Tibial nerve (tissue), 4 donors: ENCODE results near the gene LARP1. TPM values are rescaled to one million over a fixed set of nuclear protein-coding genes. Genes with fewer than 3 reads are reported as not detected.

Experiments used
- DNase-seq, 2 donors: peaks; one replicate each; pipeline ENCODE4 v3.0.0-alpha.2; 2019; ENCODE audit warnings: low spot score in 2 of 2
- H3K27ac ChIP-seq, 4 donors: fragments of 200-600 bp; sonication (generic) in 3 of 4; one replicate each; pipeline ENCODE4 v1.5.1; 2017 to 2019; ENCODE audit warnings: mild to moderate bottlenecking in 1 of 4
- H3K27me3 ChIP-seq, 2 donors: fragments of 200-600 bp; sonication (generic) in 1 of 2; one replicate each; pipeline versions ENCODE4 v1.5.1 to v1.6.0; 2017 to 2019
- H3K36me3 ChIP-seq, 3 donors: fragments of 200-600 bp; sonication (generic); one replicate each; pipeline ENCODE4 v1.5.1; 2018 to 2019
- H3K4me1 ChIP-seq, 4 donors: fragments of 200-600 bp; sonication (generic) in 3 of 4; one replicate each; pipeline ENCODE4 v1.5.1; 2017 to 2019
- H3K4me3 ChIP-seq, 4 donors: fragments of 200-600 bp; sonication (generic) in 3 of 4; one replicate each; pipeline ENCODE4 v1.5.1; 2017 to 2019; ENCODE audit warnings: mild to moderate bottlenecking in 1 of 4, moderate library complexity in 1 of 4
- H3K9me3 ChIP-seq, 4 donors: fragments of 200-600 bp; sonication (generic) in 3 of 4; one replicate each; pipeline ENCODE4 v1.5.1; 2017 to 2019
- EP300 ChIP-seq, 2 donors: sonication (generic); formaldehyde crosslinking; IDR thresholded peaks; one replicate each; pipeline ENCODE4 v1.6.1; 2017; ENCODE audit warnings: antibody characterized with exemption in 2 of 2, mild to moderate bottlenecking in 1 of 2
- POLR2A ChIP-seq, 2 donors: fragments of 450-650 bp; IDR thresholded peaks; one replicate each; pipeline ENCODE4 v1.6.1; 2017; ENCODE audit warnings: antibody characterized with exemption in 2 of 2, mild to moderate bottlenecking in 2 of 2, moderate library complexity in 2 of 2
- WGBS, 2 donors: methylation state at CpG; one replicate each; pipeline ENCODE4 v1.1.5; 2018; 5-methylcytosine and 5-hydroxymethylcytosine counted together
- total RNA-seq, 4 donors: library from RNA; depleted of rRNA; stranded (reverse); fragments of >200 nt; gene quantifications; one replicate each; pipeline ENCODE4 v1.1.0, GENCODE V29; 2016
- TF ChIP-seq, protein P1 (sequence below), 5 experiments: fragments of 200-600 bp in 3 of 5; fragments of 450-650 bp in 2 of 5; sonication (generic) in 3 of 5; IDR thresholded peaks; one replicate each; pipeline ENCODE4 v1.5.1; 2016 to 2019; ENCODE audit warnings: antibody characterized with exemption in 5 of 5, mild to moderate bottlenecking in 3 of 5, moderate library complexity in 2 of 5

LARP1 gene
- total RNA-seq, 4 donors from 2014 or later: 114 to 166 (median 144) TPM

DNA sequence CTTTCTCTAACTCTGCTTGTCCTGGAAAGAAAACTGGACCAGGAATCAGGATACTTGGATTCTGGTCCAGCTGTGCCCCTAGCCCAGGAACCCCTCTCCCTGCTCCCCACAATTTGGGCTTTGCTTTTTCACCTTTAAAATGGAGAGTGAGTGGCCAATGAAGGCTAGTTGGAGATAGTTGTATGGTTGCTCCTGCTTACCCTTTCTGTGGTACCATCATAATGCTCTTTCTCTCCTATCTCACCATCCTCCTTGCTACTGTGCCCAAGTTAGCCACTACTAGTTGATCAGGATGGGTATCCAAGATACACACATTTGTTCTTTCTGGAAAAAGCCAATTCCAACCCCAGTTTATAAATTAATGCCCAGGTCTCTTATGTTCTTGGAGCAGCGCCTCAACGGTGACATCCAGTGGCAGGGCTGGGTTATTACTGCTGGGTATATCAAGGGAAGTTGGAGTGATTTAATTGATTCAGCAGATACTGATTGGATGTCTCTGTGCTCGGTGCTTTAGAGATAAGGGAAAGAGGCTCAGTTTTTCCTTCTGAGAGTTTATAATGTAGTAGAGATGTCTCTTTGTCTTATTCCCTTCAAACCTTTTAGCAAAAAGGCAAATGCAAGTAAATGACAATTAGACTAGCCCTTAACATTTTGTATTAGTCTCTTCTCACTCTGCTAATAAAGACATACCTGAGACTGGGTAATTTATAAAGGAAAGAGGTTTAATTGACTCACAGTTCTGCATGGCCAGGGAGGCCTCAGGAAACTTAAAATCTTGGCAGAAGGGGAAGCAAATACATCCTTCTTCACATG, 56.7 kb downstream of the LARP1 start:
- Histone ChIP-seq H3K9me3 (no peaks in the 10 kb centered on the region), H3K4me1 (peaks cover 0 to 11% (median 0%) of the 10 kb centered on the region in 4 donors), H3K27me3 (no peaks in the 10 kb centered on the region), H3K4me3 (no peak overlapping the region), H3K27ac (peak overlapping the region in 2 of 4 donors; percentile 37 to 42), H3K36me3 (peaks cover 3 to 93% (median 34%) of the 10 kb centered on the region in 3 donors)
- TF ChIP-seq POLR2A (IDR thresholded peaks at IDR 0.05): no peak
- peak in 1 of 2 donors; percentile 21 for TF ChIP-seq EP300 (IDR thresholded peaks at IDR 0.05)
- TF ChIP-seq, protein P1, sequence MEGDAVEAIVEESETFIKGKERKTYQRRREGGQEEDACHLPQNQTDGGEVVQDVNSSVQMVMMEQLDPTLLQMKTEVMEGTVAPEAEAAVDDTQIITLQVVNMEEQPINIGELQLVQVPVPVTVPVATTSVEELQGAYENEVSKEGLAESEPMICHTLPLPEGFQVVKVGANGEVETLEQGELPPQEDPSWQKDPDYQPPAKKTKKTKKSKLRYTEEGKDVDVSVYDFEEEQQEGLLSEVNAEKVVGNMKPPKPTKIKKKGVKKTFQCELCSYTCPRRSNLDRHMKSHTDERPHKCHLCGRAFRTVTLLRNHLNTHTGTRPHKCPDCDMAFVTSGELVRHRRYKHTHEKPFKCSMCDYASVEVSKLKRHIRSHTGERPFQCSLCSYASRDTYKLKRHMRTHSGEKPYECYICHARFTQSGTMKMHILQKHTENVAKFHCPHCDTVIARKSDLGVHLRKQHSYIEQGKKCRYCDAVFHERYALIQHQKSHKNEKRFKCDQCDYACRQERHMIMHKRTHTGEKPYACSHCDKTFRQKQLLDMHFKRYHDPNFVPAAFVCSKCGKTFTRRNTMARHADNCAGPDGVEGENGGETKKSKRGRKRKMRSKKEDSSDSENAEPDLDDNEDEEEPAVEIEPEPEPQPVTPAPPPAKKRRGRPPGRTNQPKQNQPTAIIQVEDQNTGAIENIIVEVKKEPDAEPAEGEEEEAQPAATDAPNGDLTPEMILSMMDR (IDR thresholded peaks at IDR 0.05): peak; percentile 80 to 91 (median 85)
- DNase-seq: peak; percentile 38 to 60
- 36% methylated on average over 3 of the region's 3 CpGs for WGBS, 2 donors

DNA sequence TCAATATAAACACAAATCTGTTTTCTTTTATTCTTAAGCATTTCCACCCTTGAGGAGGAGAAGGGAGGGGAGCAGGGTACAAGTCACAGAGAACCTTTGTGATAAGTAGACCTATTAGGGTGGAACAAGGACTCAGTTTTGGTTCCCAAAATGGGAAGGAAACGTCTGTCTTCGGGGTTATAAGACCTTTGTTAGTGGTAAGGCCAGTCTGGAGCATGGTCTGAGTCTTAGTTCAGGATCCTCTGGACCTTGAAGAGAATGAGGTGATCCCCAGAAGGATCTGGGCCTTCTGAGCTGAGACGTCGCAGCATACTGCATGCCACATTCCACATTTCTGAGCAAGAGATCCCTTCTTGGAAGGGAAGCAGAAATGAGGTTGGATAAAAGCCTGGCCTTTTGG, 58.0 kb downstream of the LARP1 start:
- Histone ChIP-seq H3K4me1 (peaks cover 0 to 12% (median 0%) of the 10 kb centered on the region in 4 donors), H3K4me3 (no peak overlapping the region), H3K27ac (no peak overlapping the region), H3K27me3 (no peaks in the 10 kb centered on the region), H3K9me3 (no peaks in the 10 kb centered on the region), H3K36me3 (peaks cover 3 to 93% (median 34%) of the 10 kb centered on the region in 3 donors)
- WGBS, 2 donors: 70% methylated on average over 4 of the region's 4 CpGs
- no peak for TF ChIP-seq POLR2A (IDR thresholded peaks at IDR 0.05)
- TF ChIP-seq, protein P1 (IDR thresholded peaks at IDR 0.05): no peak
- TF ChIP-seq EP300 (IDR thresholded peaks at IDR 0.05): no peak
- DNase-seq: no peak

DNA sequence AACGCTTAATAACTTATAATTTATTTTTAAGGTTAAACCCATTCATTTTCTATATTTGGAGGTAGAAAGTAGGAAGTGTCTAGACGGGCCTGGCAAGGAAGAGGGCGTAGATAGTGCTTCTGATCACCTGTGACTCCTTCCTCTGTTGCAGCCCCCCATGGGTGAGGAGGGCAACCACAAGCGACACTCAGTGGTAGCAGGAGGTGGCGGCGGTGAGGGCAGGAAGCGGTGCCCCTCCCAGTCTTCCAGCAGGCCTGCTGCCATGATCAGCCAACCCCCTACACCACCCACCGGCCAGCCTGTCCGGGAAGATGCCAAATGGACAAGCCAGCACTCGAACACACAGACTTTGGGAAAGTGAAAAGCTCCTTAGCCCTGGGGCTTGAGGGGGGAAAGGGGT, 58.6 kb downstream of the LARP1 start:
- Histone ChIP-seq H3K27me3 (no peaks in the 10 kb centered on the region), H3K27ac (peak overlapping the region in 1 of 4 donors; percentile 12), H3K4me3 (no peak overlapping the region), H3K36me3 (peaks cover 3 to 93% (median 30%) of the 10 kb centered on the region in 3 donors), H3K9me3 (no peaks in the 10 kb centered on the region), H3K4me1 (peaks cover 0 to 18% (median 0%) of the 10 kb centered on the region in 4 donors)
- WGBS, 2 donors: 68 to 70% methylated on average over 10 of the region's 10 CpGs
- TF ChIP-seq POLR2A (IDR thresholded peaks at IDR 0.05): no peak
- TF ChIP-seq EP300 (IDR thresholded peaks at IDR 0.05): no peak
- TF ChIP-seq, protein P1 (IDR thresholded peaks at IDR 0.05): no peak
- DNase-seq: no peak

DNA sequence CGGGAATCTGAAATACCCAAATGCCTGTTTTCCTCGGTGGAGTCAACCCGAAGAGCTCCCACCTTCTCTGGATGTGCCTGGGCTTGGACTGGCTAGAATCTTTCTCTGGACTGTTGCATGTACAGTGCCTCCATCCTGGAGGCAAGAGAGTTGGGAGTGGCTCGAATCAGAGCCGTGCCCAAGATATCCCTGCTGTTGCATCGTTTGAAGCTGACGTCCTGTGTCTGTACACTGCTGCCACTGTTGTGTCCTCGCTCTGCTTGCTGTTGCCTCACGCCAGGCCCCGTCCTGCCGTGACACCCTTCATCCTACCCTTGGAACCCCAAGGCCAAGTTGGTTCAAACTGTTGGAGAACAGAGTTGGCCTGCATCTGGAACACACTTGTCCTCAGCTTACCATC, 59.8 kb downstream of the LARP1 start:
- Histone ChIP-seq H3K4me3 (no peak overlapping the region), H3K27ac (no peak overlapping the region), H3K36me3 (peaks cover 3 to 94% (median 27%) of the 10 kb centered on the region in 3 donors), H3K9me3 (no peaks in the 10 kb centered on the region), H3K4me1 (peaks cover 0 to 21% (median 0%) of the 10 kb centered on the region in 4 donors), H3K27me3 (no peaks in the 10 kb centered on the region)
- DNase-seq: no peak
- no peak for TF ChIP-seq POLR2A (IDR thresholded peaks at IDR 0.05)
- TF ChIP-seq, protein P1 (IDR thresholded peaks at IDR 0.05): no peak
- TF ChIP-seq EP300 (IDR thresholded peaks at IDR 0.05): no peak
- 81 to 85% methylated on average over 11 of the region's 11 CpGs for WGBS, 2 donors

DNA sequence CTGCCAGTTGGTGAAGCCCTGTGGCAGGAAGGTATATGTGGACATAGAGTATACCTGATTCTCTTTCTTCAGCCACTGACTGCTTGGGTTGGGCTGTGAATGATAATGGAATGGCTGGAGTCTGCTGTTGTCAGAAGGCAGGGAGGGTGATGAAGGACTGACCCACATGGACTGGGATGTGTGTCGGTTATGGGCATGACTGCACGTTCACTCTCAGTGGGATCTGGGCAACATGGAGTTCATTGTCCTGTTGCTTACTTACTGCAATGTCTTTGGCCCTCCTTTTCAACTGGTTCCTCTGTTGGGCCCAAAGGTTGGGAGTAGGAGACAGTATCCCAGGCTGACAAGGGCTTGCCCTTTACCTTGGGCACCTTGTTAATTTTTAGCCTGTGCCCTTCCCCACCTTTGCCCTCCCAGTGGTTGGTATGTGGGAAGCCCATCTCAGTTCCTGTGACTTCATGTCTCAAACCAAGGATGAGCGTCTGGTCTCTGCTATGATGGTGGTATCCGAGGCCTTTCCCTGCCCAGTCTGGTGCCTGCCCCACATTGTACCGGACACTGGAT, 60.6 kb downstream of the LARP1 start:
- Histone ChIP-seq H3K27ac (peak overlapping the region in 1 of 4 donors; percentile 0), H3K4me3 (no peak overlapping the region), H3K4me1 (peaks cover 0 to 21% (median 0%) of the 10 kb centered on the region in 4 donors), H3K27me3 (no peaks in the 10 kb centered on the region), H3K9me3 (no peaks in the 10 kb centered on the region), H3K36me3 (peaks cover 3 to 94% (median 23%) of the 10 kb centered on the region in 3 donors)
- no peak for DNase-seq
- TF ChIP-seq POLR2A (IDR thresholded peaks at IDR 0.05): no peak
- 68 to 70% methylated on average over 5 of the region's 5 CpGs for WGBS, 2 donors
